GM23338 (cell line): ENCODE results near the gene TMEM135. TPM values are rescaled to one million over a fixed set of nuclear protein-coding genes. Genes with fewer than 3 reads are reported as not detected.

Experiments
- ATAC-seq: fragments of 200-7000 bp; cut with Tn5 transposase; 3 replicates; pipeline ENCODE4 v1.9.1; 2020
- DNase-seq: peaks from one replicate; pipeline ENCODE4 v3.0.0-alpha.2; 2015; ENCODE audit warnings: low spot score
- H2AFZ ChIP-seq: fragments of 200-600 bp; sonication (generic); 2 replicates; pipeline ENCODE4 v1.8.0; 2016; ENCODE audit warnings: antibody characterized with exemption, mild to moderate bottlenecking, moderate library complexity
- H3F3A ChIP-seq: fragments of 200-600 bp; sonication (generic); replicated peaks from 2 replicates; pipeline ENCODE4 v1.8.0; 2017; ENCODE audit warnings: antibody characterized with exemption, mixed run types, low read depth
- H3K27ac ChIP-seq: fragments of 200-600 bp; sonication (generic); 2 replicates; pipeline ENCODE4 v1.6.1; 2016; ENCODE audit warnings: low read depth
- H3K27me3 ChIP-seq: fragments of 200-600 bp; sonication (generic); 2 replicates; pipeline ENCODE4 v1.8.0; 2016; ENCODE audit warnings: mild to moderate bottlenecking, mixed run types, moderate library complexity; ENCODE audit not compliant: insufficient read depth
- H3K36me3 ChIP-seq: fragments of 200-600 bp; sonication (generic); 2 replicates; pipeline ENCODE4 v1.8.0; 2016; ENCODE audit warnings: mild to moderate bottlenecking; ENCODE audit not compliant: insufficient read depth
- H3K4me1 ChIP-seq: fragments of 200-600 bp; sonication (generic); 2 replicates; pipeline ENCODE4 v1.8.0; 2016; ENCODE audit warnings: mild to moderate bottlenecking, moderate library complexity; ENCODE audit not compliant: insufficient read depth
- H3K4me2 ChIP-seq: fragments of 200-600 bp; sonication (generic); 2 replicates; pipeline ENCODE4 v1.7.1; 2017; ENCODE audit warnings: mixed run types
- H3K4me3 ChIP-seq: fragments of 200-600 bp; sonication (generic); 2 replicates; pipeline ENCODE4 v1.6.1; 2016; ENCODE audit warnings: mixed run types
- H3K79me2 ChIP-seq: fragments of 200-600 bp; sonication (generic); replicated peaks from 2 replicates; pipeline ENCODE4 v1.8.0; 2017; ENCODE audit warnings: mild to moderate bottlenecking; ENCODE audit not compliant: insufficient read depth
- H3K9me2 ChIP-seq: fragments of 200-600 bp; sonication (generic); 2 replicates; pipeline ENCODE4 v1.8.0; 2017; ENCODE audit not compliant: insufficient read depth
- H4K20me1 ChIP-seq: fragments of 200-600 bp; sonication (generic); replicated peaks from 2 replicates; pipeline ENCODE4 v1.8.0; 2017; ENCODE audit warnings: mild to moderate bottlenecking; ENCODE audit not compliant: insufficient read depth
- H3K27ac Mint-ChIP-seq: 2 replicates; pipeline ENCODE4 v1.8.0; 2020; ENCODE audit warnings: inconsistent platforms, mild to moderate bottlenecking, moderate library complexity, mixed read lengths
- H3K27me3 Mint-ChIP-seq: 3 replicates; pipeline ENCODE4 v1.8.0; 2022; ENCODE audit warnings: low read depth, mild to moderate bottlenecking, moderate library complexity, mixed read lengths, inconsistent platforms; ENCODE audit not compliant: insufficient read depth, poor library complexity
- H3K36me3 Mint-ChIP-seq: 3 replicates; pipeline ENCODE4 v1.8.0; 2021; ENCODE audit warnings: low read depth, mild to moderate bottlenecking, inconsistent platforms, moderate library complexity, mixed read lengths
- H3K4me1 Mint-ChIP-seq: 3 replicates; pipeline ENCODE4 v1.8.0; 2020; ENCODE audit warnings: mild to moderate bottlenecking, inconsistent platforms, mixed read lengths
- H3K4me3 Mint-ChIP-seq: 3 replicates; pipeline ENCODE4 v1.8.0; 2021; ENCODE audit warnings: moderate library complexity, mild to moderate bottlenecking, inconsistent platforms, mixed read lengths
- H3K9me3 Mint-ChIP-seq: 3 replicates; pipeline ENCODE4 v1.8.0; 2020; ENCODE audit warnings: moderate library complexity, mild to moderate bottlenecking, inconsistent platforms, mixed read lengths
- CREB1 ChIP-seq: fragments of 250-450 bp; sonication (Bioruptor Pico); IDR thresholded peaks from 2 replicates; pipeline ENCODE4 v1.5.0; 2020; ENCODE audit warnings: low read depth, mild to moderate bottlenecking, moderate library complexity
- EZH2 ChIP-seq: fragments of 200-600 bp; sonication (generic); IDR thresholded peaks from one replicate; pipeline ENCODE4 v1.8.0; 2017; ENCODE audit warnings: antibody characterized with exemption, mild to moderate bottlenecking, low read depth; ENCODE audit not compliant: unreplicated experiment
- EZH2phosphoT487 ChIP-seq: fragments of 200-600 bp; sonication (generic); IDR thresholded peaks from one replicate; pipeline ENCODE4 v1.8.1; 2018; ENCODE audit warnings: antibody characterized with exemption; ENCODE audit not compliant: unreplicated experiment
- JUNB ChIP-seq: IDR thresholded peaks from one replicate; pipeline ENCODE4 v1.6.1; 2016; ENCODE audit warnings: antibody characterized with exemption; ENCODE audit not compliant: unreplicated experiment
- NANOG ChIP-seq: IDR thresholded peaks from 2 replicates; pipeline ENCODE4 v1.6.1; 2016; ENCODE audit warnings: antibody characterized with exemption, borderline replicate concordance
- STAT1 ChIP-seq: IDR thresholded peaks from one replicate; pipeline ENCODE4 v1.6.1; 2016; ENCODE audit warnings: antibody characterized with exemption; ENCODE audit not compliant: unreplicated experiment
- ZNF114 ChIP-seq: fragments of 250-450 bp; sonication (Bioruptor Pico); IDR thresholded peaks from 2 replicates; pipeline ENCODE4 v1.5.0; 2020; ENCODE audit warnings: mild to moderate bottlenecking, moderate library complexity
- ZNF331 ChIP-seq: fragments of 250-450 bp; sonication (Bioruptor Pico); IDR thresholded peaks from 2 replicates; pipeline ENCODE4 v1.5.0; 2020; ENCODE audit warnings: low read depth, mild to moderate bottlenecking, moderate library complexity
- polyA plus RNA-seq: library from polyadenylated mRNA; unstranded; fragments of >200 nt; fragmentation: Nextera tagmentation; extraction: Ambion mirVana; gene quantifications from 2 replicates; pipeline ENCODE4 v1.2.1, GENCODE V29; 2016
- total RNA-seq: library from RNA; depleted of rRNA; stranded (reverse); fragments of >200 nt; shearing (Covaris generic); gene quantifications from 2 replicates; pipeline ENCODE4 v1.2.3, GENCODE V29; 2014
- TF ChIP-seq, protein P1 (sequence below): IDR thresholded peaks from 2 replicates; pipeline ENCODE4 v1.6.1; 2016; ENCODE audit warnings: antibody characterized with exemption
- TF ChIP-seq, protein P2 (sequence below): IDR thresholded peaks from one replicate; pipeline ENCODE4 v1.6.1; 2018; ENCODE audit warnings: antibody characterized with exemption; ENCODE audit not compliant: unreplicated experiment

Gene TMEM135
- total and polyA plus RNA-seq, 2 experiments from 2014 or later: 23.4 to 49.9 TPM

DNA sequence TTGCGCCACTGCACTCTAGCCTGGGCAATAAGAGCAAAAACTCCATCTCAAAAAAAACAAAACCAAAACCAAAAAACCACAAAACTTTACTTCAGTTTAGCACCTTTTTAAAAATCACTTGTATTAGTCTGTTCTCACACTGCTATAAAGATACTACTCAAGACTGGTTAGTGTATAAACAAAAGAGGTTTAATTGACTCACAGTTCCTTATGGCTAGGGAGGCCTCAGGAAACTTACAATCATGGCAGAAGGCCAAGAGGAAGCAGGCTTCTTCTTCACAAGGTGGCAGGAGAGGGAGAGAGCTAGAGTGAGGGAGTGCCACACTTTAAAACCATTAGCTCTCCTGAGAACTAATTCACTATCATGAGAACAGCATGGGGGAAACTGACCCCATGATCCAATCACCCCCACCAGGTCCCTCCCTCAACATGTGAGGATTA is 261.3 kb downstream of the TMEM135 start:
- no peak for ATAC-seq
- Mint-ChIP-seq H3K36me3 (no peaks in the 10 kb centered on the region), H3K27ac (no peak overlapping the region), H3K9me3 (no peaks in the 10 kb centered on the region), H3K27me3 (peaks cover 2% of the 10 kb centered on the region), H3K4me1 (peaks cover 53% of the 10 kb centered on the region), H3K4me3 (no peak overlapping the region)
- Histone ChIP-seq H4K20me1 (no peaks in the 10 kb centered on the region), H3K27ac (no peak overlapping the region), H3K4me3 (no peak overlapping the region), H3K36me3 (no peaks in the 10 kb centered on the region), H3F3A (no peaks in the 10 kb centered on the region), H3K79me2 (no peaks in the 10 kb centered on the region), H3K4me2 (no peak overlapping the region), H3K4me1 (peaks cover 53% of the 10 kb centered on the region), H3K27me3 (no peaks in the 10 kb centered on the region), H2AFZ (no peak overlapping the region), H3K9me2 (no peaks in the 10 kb centered on the region)
- TF ChIP-seq ZNF331: no peak
- TF ChIP-seq, protein P1, sequence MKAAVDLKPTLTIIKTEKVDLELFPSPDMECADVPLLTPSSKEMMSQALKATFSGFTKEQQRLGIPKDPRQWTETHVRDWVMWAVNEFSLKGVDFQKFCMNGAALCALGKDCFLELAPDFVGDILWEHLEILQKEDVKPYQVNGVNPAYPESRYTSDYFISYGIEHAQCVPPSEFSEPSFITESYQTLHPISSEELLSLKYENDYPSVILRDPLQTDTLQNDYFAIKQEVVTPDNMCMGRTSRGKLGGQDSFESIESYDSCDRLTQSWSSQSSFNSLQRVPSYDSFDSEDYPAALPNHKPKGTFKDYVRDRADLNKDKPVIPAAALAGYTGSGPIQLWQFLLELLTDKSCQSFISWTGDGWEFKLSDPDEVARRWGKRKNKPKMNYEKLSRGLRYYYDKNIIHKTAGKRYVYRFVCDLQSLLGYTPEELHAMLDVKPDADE: no peak
- DNase-seq: no peak

DNA sequence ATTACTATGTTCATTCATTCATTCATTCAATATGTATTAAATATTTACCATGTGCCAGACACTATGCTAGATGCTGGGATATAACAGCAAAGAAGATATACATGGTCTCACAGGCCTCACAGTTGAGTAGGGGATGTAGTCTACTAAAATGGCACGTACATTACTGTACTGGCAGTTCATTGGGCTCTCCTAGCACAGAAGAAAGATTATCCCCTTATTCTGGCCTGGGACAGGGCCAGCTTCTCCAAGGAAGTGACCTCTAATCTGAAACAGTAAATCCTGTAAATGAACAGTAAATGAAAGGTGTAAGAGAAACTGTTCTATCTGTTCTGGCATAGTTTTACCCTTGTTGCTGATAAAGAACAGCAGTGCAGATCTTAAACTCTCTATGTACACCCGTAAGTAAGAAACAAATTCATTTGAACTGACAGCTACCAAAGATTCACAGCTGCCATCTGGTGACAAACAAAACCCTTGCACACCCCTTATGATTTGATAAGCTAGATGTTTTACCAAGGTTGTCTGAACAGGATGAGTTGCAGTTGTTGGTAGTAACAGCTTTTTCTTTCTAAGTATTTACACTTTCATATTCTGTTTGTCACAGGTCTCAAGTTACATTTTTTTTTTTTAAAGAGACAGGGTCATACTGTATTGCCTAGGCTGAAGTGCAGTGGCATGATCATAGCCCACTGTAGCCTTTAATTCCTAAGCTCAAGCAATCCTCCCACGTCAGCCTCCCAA is 263.1 kb downstream of the TMEM135 start:
- no peak overlapping the region for H3K27ac Mint-ChIP-seq

DNA sequence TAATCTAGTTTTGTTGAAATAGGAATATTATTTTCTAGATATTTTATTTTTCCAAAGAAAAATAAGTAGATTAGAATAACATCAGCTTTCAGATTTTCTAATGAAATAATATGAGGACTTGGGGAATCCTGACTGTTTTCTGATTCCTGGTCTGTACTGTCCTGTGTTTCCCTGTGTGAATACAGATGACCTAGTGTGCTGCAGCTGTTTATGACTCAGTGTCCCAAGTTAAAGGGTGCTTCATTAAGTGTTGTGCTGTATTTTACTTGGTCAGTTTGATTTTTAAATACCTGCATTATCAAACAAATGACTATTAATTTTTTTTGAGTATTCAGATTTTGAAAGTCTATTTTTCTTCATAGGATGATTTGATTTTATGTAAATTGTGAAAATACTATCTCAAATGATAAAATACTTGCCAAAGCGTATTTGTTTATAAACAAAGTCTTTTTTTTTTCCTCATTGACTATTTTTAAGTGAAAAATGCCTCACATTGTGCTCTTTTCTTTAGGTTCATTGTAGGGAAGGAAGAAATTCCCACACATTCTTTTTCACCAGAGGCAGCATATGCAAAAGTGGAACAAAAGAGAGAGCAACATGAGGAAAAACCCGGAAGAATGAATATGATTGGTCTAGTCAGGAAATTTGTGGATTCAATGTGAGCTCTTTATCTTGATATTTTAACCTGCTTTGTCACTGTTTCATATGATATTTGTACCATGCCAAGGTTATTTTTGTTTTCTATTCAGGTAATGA is 264.2 kb downstream of the TMEM135 start:
- Mint-ChIP-seq H3K4me1 (peaks cover 38% of the 10 kb centered on the region), H3K9me3 (no peaks in the 10 kb centered on the region), H3K27ac (no peak overlapping the region), H3K4me3 (no peak overlapping the region), H3K36me3 (no peaks in the 10 kb centered on the region), H3K27me3 (peaks cover 4% of the 10 kb centered on the region)
- Histone ChIP-seq H3K4me1 (peaks cover 28% of the 10 kb centered on the region), H3K4me2 (peak overlapping the region; percentile 27), H4K20me1 (no peaks in the 10 kb centered on the region), H3K4me3 (no peak overlapping the region), H2AFZ (no peak overlapping the region), H3K9me2 (no peaks in the 10 kb centered on the region), H3K79me2 (no peaks in the 10 kb centered on the region), H3K27me3 (no peaks in the 10 kb centered on the region), H3K27ac (peak overlapping the region; percentile 5; the same call in 1 of the 2 replicates), H3K36me3 (no peaks in the 10 kb centered on the region), H3F3A (no peaks in the 10 kb centered on the region)
- DNase-seq (peak; percentile 37), ATAC-seq (no peak; the same call in 1 of the 3 replicates)
- no peak for TF ChIP-seq EZH2phosphoT487
- no peak for TF ChIP-seq JUNB
- TF ChIP-seq, protein P2, sequence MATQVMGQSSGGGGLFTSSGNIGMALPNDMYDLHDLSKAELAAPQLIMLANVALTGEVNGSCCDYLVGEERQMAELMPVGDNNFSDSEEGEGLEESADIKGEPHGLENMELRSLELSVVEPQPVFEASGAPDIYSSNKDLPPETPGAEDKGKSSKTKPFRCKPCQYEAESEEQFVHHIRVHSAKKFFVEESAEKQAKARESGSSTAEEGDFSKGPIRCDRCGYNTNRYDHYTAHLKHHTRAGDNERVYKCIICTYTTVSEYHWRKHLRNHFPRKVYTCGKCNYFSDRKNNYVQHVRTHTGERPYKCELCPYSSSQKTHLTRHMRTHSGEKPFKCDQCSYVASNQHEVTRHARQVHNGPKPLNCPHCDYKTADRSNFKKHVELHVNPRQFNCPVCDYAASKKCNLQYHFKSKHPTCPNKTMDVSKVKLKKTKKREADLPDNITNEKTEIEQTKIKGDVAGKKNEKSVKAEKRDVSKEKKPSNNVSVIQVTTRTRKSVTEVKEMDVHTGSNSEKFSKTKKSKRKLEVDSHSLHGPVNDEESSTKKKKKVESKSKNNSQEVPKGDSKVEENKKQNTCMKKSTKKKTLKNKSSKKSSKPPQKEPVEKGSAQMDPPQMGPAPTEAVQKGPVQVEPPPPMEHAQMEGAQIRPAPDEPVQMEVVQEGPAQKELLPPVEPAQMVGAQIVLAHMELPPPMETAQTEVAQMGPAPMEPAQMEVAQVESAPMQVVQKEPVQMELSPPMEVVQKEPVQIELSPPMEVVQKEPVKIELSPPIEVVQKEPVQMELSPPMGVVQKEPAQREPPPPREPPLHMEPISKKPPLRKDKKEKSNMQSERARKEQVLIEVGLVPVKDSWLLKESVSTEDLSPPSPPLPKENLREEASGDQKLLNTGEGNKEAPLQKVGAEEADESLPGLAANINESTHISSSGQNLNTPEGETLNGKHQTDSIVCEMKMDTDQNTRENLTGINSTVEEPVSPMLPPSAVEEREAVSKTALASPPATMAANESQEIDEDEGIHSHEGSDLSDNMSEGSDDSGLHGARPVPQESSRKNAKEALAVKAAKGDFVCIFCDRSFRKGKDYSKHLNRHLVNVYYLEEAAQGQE: no peak
- no peak for TF ChIP-seq NANOG
- no peak for TF ChIP-seq STAT1
- TF ChIP-seq, protein P1: no peak
- TF ChIP-seq EZH2: no peak
- TF ChIP-seq CREB1 (CRISPR knock-in tag): no peak
- no peak for TF ChIP-seq ZNF331
- TF ChIP-seq ZNF114 (CRISPR knock-in tag): no peak

More for the DNA sequence above, 263.1 kb downstream of the TMEM135 start:
- Histone ChIP-seq H4K20me1 (no peaks in the 10 kb centered on the region), H3K27ac (no peak overlapping the region; the same call in 1 of the 2 replicates), H3K4me3 (no peak overlapping the region), H3K4me2 (no peak overlapping the region), H3K4me1 (peaks cover 36% of the 10 kb centered on the region), H3K27me3 (no peaks in the 10 kb centered on the region), H2AFZ (no peak overlapping the region), H3K36me3 (no peaks in the 10 kb centered on the region), H3K79me2 (no peaks in the 10 kb centered on the region), H3F3A (no peaks in the 10 kb centered on the region), H3K9me2 (no peaks in the 10 kb centered on the region)
- Mint-ChIP-seq H3K4me1 (peaks cover 43% of the 10 kb centered on the region), H3K4me3 (no peak overlapping the region), H3K36me3 (no peaks in the 10 kb centered on the region), H3K27me3 (peaks cover 2% of the 10 kb centered on the region), H3K9me3 (no peaks in the 10 kb centered on the region)
- no peak for TF ChIP-seq NANOG
- no peak for DNase-seq
- no peak for ATAC-seq
